HFF-Myc (cell line): ENCODE measurements around the gene AGMO.

Source experiments
- DNase-seq: peaks from one replicate; pipeline ENCODE4 v3.0.0-alpha.2; 2011; ENCODE audit warnings: low read depth; ENCODE audit errors: extremely low read depth
- H3K4me3 ChIP-seq: replicated peaks from 2 replicates; pipeline ENCODE4 v1.5.1; 2011; ENCODE audit warnings: low read depth, mild to moderate bottlenecking, control low read depth, low read length
- CTCF ChIP-seq: IDR thresholded peaks from 2 replicates; pipeline ENCODE4 v1.5.1; 2012; ENCODE audit warnings: mild to moderate bottlenecking, low read depth, low read length, control low read depth; ENCODE audit errors: missing control alignments

AGMO gene

GRCh38 chr7:15602236-15602635 lies 40.4 kb upstream of the AGMO start:
- TF ChIP-seq CTCF: no peak
- no peak for DNase-seq
- H3K4me3 ChIP-seq: no peak overlapping the region

GRCh38 chr7:15601175-15601574 lies 39.4 kb upstream of the AGMO start:
- TF ChIP-seq CTCF: no peak
- no peak for DNase-seq
- no peak overlapping the region for H3K4me3 ChIP-seq

GRCh38 chr7:15600298-15600697 lies 38.5 kb upstream of the AGMO start:
- no peak for DNase-seq
- TF ChIP-seq CTCF: no peak
- H3K4me3 ChIP-seq: no peak overlapping the region

- H3K4me3 ChIP-seq: no peak overlapping the region
- TF ChIP-seq CTCF: no peak
- DNase-seq: no peak
These were observed 32.6 kb upstream of the AGMO start for GRCh38 chr7:15594461-15594860.

GRCh38 chr7:15593382-15593781 lies 31.6 kb upstream of the AGMO start:
- H3K4me3 ChIP-seq: no peak overlapping the region
- DNase-seq: no peak
- TF ChIP-seq CTCF: no peak

- TF ChIP-seq CTCF: no peak
- DNase-seq: no peak
- no peak overlapping the region for H3K4me3 ChIP-seq
These were observed 24.5 kb upstream of the AGMO start for GRCh38 chr7:15586266-15586665.

GRCh38 chr7:15584575-15584974 lies 22.8 kb upstream of the AGMO start:
- no peak for DNase-seq
- no peak overlapping the region for H3K4me3 ChIP-seq
- no peak for TF ChIP-seq CTCF
